Cerebellar cortex (tissue), 1 donor: ENCODE results near the gene GALNT15.

Experiments used
- DNase-seq: peaks from one replicate; pipeline ENCODE4 v3.0.0-alpha.2; 2015; ENCODE audit warnings: low spot score

Gene GALNT15, protein sequence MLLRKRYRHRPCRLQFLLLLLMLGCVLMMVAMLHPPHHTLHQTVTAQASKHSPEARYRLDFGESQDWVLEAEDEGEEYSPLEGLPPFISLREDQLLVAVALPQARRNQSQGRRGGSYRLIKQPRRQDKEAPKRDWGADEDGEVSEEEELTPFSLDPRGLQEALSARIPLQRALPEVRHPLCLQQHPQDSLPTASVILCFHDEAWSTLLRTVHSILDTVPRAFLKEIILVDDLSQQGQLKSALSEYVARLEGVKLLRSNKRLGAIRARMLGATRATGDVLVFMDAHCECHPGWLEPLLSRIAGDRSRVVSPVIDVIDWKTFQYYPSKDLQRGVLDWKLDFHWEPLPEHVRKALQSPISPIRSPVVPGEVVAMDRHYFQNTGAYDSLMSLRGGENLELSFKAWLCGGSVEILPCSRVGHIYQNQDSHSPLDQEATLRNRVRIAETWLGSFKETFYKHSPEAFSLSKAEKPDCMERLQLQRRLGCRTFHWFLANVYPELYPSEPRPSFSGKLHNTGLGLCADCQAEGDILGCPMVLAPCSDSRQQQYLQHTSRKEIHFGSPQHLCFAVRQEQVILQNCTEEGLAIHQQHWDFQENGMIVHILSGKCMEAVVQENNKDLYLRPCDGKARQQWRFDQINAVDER

DNA sequence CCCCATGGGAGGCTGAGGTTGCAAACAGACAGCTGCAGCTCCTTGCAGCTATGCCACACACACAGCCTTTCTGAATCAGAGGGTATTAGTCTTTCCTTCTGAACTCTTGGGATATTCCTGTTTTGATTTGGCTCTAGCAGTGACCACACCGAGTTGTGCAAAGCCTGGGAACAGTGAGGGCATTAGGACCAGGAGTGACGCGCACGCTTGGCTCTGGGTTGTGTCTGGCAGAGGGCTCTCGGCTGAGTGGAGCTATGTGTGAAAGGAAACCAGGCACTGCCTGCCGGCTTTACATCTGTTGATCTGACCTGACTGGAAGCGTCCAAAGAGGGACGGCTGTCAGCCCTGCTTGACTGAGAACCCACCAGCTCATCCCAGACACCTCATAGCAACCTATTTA, at the start of gene GALNT15:
Gene GALNT15, plus strand, starts transcription at position 292 of the 400 bp plus-strand sequence. CDS start 472 bp downstream, outside the sequence.
- peak; percentile 97 for DNase-seq

DNA sequence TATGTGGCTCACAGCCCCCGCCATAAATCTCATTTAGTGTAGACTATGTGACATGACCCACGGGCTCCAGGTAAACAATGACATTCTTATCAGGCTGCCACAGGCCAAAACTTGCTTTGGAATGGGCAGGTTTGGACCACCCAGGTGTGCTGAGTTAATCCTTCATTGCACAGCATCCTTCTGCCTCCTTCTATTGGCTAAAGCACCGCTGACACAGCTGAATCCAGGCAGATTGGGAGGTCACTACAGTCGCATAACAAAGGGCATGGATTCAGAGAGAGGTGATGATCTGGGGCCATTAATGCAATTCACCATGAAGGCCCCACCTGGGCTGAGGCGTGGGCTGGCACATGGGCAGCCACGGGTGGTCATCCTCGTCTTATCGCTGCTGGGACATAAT, 47.8 kb upstream of the GALNT15 start:
- DNase-seq = no peak

DNA sequence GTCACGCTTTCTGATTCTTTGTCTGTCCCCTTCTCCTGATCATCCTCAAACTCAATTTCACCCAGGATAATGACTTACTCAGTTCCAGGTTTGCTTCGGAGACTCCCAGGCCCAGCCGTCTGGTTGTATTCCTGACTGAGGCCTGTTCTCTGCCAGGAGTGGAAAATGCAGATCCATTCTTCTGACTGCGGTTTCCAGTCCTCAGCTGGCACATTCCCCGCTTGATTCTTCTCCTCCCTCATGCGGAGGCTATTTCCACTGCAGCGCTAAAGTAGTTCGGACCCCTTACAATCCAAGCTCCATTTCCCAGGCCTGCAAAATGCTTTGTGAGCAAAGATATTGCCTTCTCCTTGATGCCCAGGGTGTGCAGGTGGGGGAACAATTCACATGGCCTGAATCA, 47.2 kb upstream of the GALNT15 start:
- no peak for DNase-seq

DNA sequence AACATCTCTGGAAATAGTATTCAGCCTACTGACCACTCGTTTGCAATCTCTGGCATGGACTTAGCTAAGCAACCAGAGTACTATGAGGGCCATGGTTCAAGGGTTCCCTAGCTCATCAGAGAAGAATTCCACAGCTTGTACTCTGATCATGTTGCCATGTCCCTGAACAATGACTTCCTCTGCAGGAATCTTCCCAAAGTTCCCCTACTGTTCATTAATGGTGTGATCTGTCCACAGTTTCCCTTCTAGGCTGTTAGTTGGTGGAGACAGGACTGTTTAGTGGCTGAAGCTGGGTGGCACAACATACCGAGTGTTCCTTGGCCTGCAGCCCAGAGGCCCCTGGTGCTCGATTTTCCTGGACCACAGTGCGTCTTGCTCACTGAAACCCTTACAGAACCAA, 44.4 kb upstream of the GALNT15 start:
- DNase-seq = no peak

DNA sequence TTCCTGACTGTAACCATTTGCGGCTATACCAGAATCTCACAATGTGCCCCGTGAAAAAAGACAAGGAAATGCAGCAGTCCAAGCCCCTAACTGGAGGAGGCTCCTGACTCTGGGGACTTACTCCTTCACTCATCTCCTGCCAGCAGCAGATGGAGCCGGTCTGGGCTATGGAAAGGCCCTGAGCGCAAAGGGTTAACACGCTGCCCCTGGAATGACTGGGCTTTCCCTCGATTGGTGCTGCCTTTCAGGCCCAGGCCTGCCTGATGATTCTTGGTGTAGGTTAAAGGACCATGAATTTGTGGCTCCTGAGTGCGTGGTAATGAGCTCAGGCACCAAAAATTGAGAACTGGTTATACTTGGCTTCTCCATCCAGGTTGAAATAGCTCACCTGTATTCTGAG, 42.3 kb upstream of the GALNT15 start:
- no peak for DNase-seq

DNA sequence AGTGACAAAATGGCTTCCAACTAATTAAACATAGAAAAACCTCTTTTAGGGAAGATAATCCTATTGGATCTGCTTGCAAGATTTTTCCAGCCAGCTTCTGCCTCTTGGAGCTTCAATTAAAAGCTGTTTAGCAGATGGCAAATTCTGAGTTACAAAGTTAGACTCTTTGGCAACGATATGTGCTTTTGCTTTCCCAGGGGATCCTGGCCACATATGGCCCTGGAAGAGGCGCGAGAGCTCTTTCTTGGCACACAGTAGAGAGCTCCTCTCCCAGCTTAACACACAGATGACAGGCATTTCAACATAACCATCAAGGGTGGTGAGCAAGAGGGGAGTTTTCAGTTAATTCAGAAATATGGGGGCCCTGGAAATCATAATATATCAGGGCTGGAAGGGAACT, 41.6 kb upstream of the GALNT15 start:
- peak; percentile 88 for DNase-seq

DNA sequence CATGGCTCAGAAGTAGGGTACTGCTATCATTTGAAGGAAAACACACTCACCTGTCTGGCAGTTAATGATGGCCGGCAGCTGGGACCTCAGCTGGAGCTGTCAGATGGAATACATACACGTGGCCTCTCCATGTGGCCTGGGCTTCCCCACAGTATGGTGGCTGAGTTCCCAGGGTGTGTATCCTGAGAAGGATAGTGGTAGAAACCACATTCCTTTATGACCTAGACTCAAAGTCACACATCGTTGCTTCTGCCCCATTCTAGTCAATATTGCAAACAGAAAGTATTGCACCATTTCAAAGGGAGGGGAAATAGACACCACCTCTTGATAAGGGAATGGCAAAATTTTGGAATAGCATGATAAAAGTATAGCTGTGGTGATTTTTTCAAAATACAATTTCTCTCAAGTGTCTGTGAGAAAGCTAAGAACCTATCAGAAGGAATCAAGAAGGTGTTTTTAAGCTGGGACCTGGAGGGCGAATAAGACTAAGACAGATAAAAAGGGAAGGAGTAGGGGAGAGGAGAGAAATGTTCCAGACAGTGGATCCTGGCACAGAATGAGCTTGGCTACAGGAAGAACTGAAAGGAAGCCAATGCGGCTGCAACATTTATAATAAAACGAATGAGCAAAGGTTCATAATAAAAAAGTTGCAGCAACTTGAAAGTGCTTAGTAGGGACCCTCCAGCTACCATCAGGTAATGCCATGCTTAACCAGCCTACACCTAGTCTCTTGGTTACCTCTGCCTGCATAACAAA, 40.1 kb upstream of the GALNT15 start:
- DNase-seq = peak; percentile 13

DNA sequence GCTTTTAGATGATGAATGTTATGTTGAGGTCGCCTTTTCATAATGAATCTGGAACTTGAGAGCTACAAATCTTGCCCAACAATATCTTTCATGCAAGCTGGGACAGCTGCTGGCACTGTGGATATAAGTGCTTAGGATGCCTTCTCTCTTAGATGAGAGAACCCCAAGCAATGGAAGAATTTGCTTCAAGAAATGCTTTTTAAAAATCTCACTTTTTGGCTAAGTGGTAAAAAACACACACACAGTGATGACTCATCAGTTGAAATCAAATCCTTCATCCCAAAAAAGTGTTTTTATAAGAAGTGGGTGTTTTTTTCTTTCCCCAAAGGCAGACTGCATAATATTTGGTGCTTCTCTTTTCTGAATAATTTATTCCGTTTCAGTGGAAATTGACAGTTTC, 38.4 kb upstream of the GALNT15 start:
- no peak for DNase-seq

DNA sequence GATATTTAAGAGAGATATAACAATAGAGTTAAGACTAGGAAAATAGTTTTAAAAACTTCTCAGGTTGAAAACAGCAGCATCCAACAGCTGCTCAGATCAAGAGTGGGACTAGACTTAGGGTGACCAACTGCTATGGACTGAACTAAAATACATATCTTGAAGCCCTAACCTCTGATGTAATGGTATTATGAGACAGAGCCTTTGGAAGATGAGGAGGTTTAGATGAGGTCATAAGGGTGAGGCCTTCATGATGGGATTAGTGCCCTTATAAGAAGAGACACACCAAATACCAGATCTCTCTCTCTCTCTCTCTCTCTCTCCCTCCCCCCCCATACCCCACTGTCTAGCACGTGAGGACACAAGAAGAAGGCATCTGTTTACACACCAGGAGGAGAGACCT, 37.4 kb upstream of the GALNT15 start:
- DNase-seq = no peak

DNA sequence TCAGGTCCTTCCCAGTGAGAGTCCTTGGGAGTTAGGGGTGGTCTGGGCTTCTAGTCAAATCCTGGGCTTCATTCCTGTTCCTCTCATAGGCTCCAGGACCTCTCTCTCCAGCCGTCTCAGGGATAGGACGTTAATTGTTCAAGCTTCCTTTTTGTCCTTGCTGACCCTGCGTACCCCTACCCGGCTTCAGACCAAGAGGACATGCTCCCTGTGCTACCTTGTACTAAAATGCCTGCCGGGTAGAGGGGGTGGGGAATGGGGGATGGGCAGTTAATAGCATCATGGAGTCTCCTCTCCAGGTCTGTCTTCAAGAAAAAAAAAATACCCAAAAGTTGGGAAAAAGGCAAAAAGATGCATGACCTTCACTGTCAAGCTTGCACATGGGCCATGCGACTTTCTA, 36.5 kb upstream of the GALNT15 start:
- DNase-seq = no peak

DNA sequence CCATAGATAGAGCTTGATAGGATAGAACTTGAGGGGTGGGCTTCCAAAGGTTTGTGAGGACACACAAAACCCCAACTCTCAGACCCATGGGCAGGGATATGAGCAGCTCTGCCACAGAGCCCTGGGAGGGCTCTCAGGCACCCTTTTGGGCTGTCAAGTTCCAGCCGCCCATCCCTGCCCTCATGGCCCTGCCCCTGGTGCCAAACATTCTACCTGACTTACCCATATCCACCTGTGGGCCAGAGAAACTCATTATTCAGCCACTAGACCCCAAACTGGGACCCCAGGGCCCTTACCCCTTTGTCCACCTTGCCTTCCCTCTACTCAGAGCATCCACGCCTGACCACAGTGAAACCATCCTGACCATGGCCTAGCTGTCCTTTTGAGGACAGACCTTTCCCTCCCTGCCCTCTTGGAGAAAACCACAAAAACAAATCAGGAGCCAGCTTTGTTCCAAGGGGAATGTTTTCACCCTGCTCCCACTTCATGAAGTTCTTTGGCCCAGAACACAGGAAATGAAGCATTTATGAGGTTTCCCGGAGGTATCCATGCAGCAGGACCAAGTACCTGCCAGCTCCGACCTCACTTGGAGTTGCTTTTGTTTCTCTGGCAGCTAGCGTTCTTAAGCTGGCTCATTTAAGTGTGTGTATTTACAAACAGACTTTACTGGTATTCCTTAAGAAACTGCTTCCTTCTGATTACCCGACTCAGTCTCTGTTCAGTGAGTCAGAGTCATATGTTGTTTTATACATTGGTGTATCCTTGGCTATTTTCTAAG, 34.2 kb upstream of the GALNT15 start:
- DNase-seq = no peak

DNA sequence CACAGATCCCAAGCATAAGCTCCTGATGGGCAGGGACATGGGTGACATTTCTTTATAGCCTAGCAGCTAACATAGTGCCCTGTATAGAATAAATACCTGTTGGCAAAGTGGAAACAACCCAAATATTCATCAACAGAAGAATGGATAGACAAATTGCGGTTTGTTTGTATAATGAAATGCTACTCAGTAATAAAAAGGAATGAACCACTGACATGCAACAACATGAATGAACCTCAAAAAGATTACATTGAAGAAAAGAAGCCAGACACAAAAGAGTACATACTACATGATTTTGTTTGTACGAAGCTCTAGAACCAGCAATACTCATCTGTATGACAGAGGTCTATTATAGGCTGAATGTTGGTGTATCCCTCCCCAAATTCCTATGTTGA, 33.6 kb upstream of the GALNT15 start:
- DNase-seq = no peak

DNA sequence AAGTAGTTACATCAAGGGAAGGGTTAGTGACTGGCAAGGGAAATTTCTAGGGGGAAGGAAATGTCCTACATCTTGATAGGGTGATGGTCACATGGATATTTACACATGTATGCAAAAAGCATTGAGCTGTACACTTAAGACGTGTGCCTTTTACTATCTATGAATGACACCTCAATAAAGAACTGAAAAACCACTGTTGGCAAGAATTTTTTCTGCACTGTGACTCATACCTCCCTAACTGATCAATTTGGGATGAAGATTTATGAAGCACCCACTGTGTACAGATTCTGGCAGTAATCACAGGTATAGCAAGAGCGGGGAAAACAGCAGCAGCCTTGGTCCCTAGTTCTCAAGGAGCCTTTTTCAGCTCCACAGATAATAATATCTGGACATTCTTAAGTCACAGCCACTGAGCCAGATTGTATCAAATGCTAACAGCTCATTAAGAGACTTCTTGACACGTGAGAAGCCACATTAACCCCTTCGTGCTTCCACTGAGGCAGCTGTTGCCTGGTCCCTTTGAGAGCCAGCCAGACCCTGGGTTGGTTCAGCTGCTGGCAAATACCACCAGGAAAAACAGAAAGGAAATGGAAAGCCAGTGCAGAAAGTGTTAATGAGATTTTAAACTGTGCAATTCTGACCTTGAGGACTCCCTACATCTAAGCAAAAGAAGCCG, 32.0 kb upstream of the GALNT15 start:
- DNase-seq = no peak

DNA sequence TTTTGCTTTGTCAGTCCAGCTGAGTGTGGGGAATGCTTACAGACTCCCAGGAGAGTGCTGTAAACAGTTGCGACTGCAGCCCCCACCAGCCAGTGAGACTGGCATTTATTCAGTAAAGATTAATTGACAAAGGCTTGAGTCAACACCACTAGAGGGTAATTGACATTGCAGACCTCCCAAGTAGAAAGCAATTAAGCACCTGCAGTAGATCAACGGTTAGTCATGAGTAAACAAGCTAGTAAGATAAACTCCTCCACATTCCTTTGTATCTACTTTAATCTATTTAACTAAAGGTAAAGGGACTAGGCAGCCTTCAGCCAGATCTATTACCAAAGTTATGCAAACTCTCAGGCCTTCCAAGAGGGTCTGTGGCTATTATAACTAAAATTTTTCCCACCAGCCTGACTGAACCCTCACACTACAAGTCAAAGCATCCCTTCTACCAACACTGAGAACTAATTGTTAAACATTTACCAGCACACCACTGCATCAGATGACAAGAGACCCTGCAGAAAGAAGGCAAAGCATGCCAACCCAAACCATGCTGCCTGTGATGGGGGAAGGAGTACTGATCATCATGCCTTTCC, 30.5 kb upstream of the GALNT15 start:
- no peak for DNase-seq

DNA sequence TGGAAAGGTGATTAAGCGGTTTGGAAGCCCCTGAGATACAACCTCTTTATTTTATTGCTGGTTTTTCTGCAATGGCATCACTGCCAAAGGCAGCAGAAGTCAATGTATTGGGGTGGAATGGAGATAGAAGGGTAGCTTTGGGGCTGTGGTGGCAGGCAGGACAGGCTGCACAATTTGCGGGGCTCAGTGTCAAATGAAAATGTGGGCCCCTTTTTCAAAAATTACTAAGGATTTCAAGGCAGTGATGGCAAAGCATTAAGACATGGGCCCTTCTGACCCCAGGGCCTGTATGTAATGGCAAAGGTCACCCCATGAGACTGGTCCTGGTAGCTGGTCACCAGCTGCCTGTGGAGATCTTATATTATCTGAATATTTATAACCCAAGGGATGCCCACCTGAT, 29.3 kb upstream of the GALNT15 start:
- DNase-seq = no peak

DNA sequence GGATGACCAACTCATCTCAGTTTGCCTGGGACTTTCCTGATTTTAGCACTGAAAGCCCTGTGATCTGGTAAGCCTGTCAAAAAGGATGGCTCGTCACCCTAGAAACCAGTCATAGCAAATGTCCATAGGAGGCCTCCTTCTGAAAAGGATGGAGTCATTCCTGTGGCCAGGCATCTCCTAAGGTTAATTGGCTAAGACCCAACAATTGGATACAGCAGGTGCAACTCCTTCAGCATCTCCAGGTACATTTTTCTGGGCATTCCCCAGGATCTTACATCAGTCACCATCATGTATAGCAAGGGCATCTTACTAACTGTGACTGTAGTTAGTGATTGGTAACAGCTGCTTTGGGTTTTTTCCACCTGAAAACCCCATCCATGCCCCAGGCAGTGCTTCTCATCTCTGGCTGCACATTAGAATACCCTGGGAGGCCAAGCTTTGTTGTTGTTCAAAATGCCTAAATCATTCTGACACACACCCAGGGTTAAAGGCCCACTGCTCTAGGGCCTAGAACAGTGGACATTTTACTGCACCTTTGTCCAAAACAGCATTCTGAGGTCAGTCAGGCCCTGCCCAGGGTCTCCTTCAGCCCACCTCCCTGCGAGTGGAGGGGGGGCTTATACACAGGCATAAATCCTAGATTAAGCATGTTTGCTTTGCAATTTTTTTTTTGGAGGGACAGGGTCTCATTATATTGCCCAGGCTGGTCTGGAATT, 28.3 kb upstream of the GALNT15 start:
- no peak for DNase-seq

DNA sequence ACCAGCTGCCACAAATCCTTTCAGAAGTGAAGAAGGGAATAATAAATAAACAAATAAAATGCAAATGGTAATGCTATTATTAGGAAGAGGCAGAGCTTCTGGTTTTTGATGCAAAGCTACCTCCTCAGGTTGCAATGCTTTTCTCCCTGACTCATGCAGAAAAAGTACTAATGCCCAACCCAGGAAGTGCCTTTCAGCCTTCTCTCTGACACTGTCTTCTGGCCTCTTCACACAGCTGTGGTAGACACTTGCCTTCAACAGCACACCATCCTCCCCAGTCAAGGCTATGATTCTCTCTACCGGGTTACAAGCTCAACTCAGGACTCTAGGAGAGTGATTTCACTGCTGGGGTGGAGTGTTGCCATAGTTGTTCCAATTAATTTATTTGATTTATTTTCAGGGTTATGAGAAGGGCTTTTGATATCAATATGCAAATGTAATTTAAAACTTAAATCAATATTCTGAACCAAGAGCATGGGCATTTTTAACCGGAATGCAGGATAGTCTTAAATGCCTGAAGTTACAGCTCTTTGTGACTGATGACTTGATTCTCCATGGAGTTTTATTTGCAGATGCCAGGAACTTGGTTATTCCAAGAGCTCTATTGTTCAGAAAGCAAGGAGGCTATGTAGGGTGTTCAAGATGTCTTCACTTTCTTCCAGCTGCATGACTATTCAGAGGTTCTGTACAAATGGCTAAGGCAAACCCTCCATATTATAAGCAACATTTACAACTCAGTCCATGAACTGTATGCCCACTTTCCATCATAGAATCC, 27.1 kb upstream of the GALNT15 start:
- no peak for DNase-seq

DNA sequence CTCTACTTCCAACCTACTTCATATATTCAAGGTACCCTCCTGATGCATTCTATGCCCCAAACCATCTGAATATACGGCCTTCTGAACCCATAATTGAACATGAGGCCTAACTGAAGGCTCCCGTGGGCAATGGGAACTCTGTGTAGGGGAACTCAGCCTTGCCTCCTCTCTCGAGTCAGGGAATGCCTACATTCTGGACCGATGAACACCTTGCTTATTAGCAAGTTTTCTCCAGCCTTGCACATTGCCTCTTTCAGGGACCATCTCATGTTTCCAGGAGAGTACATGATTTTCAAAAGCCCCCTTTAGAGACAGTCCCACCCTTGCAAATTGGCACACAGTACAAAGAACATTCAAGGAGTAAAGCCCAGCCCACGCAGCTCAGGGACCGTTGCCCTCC, 26.3 kb upstream of the GALNT15 start:
- no peak for DNase-seq

DNA sequence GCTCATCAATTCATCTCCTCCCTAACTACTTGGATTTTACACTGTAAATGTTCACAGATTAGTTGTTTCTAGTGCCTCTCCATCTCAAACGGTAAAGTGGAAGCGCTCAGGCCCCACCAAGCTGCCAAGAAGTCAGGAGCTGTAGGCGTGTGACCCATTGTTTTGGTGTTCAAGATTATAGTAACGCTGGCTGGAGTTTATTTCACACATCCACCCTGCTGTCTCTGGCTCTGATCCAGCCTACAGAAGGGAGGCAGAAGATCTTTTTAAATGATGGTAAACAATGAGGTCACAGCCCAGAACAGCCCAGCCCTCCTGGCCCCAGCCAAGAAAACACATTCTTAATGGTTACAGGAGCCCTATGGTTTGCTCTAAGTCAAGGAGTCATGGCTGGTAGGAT, 25.7 kb upstream of the GALNT15 start:
- peak; percentile 22 for DNase-seq

DNA sequence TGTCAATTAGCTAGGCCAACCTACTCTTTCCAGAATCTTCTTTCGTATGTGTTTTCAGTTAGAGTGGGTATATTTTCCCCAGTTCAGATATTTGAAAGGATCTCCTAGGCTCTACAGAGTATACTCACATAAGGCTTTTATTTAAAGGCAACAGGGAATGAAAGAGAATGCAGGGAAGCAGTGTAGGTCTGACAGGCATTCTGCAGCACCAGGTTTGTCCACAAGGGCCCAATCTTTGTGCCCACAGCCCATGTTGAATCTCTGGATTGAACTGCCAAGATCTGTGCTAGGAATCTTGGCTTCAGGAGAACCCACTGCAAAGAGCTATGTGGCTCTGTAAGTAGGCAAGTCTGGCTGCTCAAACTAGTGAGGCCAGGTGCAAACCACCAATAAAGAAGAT, 24.2 kb upstream of the GALNT15 start:
- no peak for DNase-seq
